ENCODE measurements around the gene CCDC91.

- TF ChIP-seq CTCF (IDR thresholded peaks at IDR 0.05): no peak
- no peak for TF ChIP-seq POLR2A (IDR thresholded peaks at IDR 0.05)
Observed at GRCh38 chr12:28390206-28390605, 199.9 kb downstream of the CCDC91 start.

Measured in vagina (tissue), 2 donors.